Activated naive CD4-positive, alpha-beta T cell treated with anti-CD3 and anti-CD28 coated beads, Interleukin-2, amount 50 U/mL, for 16 hours (primary cell): ENCODE results near the gene RCL1.
A peak's percentile ranks its signal among the peaks of the same experiment; 100 is the strongest.

Experiments
- DNase-seq: peaks from one replicate; pipeline ENCODE4 v3.0.0-alpha.2; 2020

RCL1 gene

GRCh38 chr9:4815381-4815956, 22.7 kb downstream of the RCL1 start:
- DNase-seq = no peak

DNA sequence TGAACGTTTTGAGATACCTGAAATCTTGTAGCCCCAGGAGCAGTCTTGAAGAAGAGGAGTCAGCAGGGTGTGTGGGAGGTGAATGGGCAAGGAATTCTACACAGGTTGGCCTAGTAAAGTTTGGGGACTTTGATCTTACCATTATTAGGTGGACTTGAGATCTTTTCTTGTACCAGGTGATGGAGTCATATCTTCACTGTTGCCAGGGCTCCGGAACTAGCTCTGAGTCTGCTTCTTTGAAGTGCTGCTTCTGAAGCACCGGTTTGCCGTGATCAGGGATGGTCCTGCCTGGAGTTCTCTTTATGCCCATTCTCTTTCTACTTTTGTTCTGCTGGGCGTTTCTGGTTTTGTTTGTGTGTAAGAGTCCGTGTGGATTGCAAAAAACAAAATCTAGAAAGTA, 27.4 kb downstream of the RCL1 start:
- DNase-seq = no peak

GRCh38 chr9:4821133-4821532, 28.4 kb downstream of the RCL1 start:
- DNase-seq = no peak

DNA sequence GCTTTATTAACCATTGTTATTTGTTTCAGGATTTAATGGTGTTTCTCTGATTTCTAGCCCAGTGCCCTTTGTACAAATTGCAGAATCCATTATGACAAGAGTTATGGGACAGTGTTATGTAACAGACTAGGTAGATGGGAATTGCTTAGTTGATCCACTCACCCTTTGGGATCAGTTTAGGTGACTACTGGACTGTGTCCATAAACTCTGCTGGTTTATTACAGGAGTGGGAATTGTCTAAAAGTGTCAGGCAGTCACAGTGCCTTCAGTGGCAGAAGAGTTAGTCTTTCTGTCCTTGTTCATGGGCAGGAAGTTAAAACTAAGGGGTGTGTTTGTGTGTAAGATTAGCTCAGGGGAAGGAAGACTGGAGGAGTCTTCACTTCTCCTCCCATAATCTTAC, 29.3 kb downstream of the RCL1 start:
- no peak for DNase-seq

GRCh38 chr9:4826417-4827166, 33.8 kb downstream of the RCL1 start:
- no peak for DNase-seq

GRCh38 chr9:4827224-4827623, 34.5 kb downstream of the RCL1 start:
- no peak for DNase-seq

DNA sequence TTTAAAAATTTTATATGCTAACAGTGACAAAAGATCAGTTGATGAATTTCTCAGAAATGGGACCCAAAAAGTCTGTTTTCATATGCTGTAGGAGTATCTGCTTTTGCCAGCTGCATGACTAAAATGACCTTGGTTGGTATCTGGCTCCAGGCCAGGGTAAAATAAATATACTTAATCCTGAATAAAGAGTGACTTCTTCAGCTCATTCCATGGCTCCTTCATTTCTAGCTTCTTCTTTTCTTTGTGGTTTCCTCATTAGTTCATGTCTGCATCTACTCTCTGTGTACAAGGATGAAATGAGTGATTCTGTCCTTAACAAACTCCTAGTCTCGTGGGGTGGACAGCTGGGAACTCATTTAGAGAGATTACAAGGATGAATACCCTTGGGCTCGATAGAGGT, 36.0 kb downstream of the RCL1 start:
- no peak for DNase-seq

- no peak for DNase-seq
Measured at GRCh38 chr9:4829969-4830368, 37.2 kb downstream of the RCL1 start.

DNA sequence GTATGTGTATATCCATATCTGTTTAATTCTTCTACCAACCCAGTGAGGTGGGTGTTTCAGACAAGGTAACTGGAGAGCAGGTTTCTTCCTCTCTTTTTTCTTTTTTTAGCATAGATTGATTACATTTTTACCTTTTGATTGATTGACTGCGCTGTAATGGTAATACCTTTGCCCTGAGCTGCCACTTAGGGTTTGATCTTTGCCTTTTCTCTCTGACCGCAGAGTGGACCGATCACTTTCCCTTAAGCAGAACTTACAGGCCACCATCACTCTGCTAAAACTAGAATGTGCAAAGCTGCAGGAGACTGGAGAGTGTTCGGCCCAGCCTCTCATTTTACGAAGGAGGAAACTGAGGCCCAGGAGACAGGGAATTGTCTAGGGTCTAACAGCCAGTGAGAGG, 38.0 kb downstream of the RCL1 start:
- no peak for DNase-seq

GRCh38 chr9:4831119-4831518, 38.4 kb downstream of the RCL1 start:
- DNase-seq = no peak

DNA sequence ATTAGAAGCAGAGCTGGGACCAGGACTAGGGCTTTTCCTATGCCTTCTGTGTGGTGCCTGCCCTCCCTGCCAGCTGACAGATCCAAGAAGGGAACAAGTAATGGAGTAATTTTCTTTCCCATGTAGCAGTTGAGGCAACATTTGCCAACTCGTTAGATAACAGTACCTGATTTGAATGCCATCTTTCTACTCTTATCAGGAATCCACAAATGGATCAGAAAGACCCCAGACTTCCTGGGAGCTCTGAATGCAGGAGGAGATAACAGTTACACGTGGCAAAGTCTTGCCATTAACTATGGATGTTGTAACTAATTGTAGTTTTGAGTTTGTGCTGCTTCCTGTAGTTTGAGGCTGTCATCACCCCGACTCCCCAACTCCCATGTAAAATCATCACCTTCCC, 39.2 kb downstream of the RCL1 start:
- DNase-seq = no peak

DNA sequence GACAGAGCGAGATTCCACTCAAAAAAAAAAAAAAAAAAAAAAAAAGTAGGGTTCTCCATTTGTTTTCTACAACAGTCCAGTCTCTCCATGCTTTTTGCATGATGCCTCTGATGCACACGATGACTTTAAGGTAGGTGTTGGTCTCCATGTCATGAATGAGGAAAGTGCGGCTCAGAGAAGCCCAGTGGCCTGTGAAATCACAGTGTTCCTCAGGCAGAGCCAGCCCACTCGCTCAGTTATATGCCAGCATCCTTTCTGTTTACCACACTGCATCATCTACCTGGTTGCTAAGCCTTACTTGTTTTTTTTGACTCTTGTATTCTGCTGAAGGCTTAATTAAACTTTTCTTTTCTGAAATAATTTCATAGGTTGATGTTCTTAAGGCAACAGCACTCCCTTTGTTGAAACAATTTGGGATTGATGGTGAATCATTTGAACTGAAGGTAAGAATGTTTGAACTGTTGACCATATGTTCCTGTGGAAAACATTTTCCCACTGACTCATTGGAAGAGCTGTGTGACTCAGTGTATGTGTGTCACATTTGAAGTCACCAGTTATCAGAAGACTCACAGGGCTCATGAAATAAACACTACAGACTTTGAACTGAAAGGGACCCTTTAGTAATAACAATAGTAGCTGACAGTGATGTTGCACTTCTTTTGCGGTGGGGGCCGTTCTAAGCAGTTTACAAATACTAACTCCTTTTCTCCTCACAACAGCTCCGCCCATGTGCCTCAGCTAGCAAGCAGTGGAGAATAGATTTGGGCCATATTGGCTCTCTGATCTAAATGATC, 40.2 kb downstream of the RCL1 start:
- peak; percentile 60 for DNase-seq

- DNase-seq = no peak
Measured at GRCh38 chr9:4833781-4834560, 41.2 kb downstream of the RCL1 start.

- DNase-seq = no peak
Measured at GRCh38 chr9:4836676-4837075, 43.9 kb downstream of the RCL1 start.

- no peak for DNase-seq
Measured at GRCh38 chr9:4837261-4838188, 44.8 kb downstream of the RCL1 start.

DNA sequence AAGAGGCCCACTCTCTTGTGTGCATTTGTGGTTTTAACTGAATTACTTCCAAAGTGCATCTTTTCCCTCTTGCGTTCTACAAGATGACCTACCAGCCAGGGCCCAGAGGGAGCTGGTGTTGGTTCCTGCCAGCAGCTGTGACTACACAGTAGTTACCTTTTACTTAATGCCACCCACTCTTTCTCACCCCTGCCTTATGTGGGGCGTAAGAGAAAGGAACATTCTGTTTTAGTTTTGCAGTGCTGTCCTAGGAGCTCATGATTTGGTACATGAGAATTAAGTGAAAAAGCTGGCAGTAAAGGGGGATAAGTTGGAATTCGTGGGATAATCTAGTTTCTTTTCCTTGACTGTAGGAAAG, 45.4 kb downstream of the RCL1 start:
- no peak for DNase-seq

DNA sequence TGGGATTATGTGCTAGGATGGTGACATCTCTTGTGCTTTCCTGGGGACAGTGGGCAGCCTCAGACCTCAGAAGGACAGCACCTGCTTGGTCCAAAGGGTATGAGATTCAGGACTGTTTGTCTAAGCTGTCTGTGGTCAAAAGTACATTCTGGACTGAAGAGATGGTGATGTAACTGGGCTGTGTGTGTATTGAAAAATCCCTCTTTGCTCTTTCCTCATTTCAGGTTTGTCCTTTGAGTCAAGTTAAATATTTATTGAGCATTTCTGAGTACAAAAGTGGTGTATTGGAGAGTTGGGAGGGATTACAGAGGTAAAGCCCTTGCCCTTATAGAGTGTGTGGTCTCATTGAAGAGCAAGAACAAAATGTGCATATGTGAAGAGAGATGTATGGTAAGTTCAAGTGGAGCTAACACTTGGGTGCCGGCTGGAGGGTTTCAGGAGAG, 46.7 kb downstream of the RCL1 start:
- no peak for DNase-seq

GRCh38 chr9:4840018-4840417, 47.3 kb downstream of the RCL1 start:
- no peak for DNase-seq

DNA sequence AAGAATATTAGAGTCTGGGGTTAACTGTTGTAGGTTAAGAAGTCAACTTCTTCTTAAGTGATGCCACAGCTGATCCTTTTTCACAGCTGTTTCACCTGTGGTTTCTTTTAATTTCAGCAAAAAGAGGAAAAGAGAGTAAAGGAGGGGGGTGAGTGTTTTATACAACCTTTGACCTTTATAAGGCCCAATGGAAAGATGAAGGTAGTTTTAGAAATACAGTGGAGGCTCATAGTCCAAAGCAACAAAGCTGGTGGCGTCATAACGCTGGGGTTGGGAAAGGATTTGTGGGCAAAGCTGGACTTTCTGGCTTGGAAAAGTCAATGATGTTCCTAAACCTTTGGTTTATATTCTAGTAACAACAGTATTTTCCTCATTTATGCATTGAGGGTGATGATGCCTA, 49.5 kb downstream of the RCL1 start:
- no peak for DNase-seq

- no peak for DNase-seq
Measured at GRCh38 chr9:4842734-4843133, 50.0 kb downstream of the RCL1 start.

GRCh38 chr9:4844056-4844838, 51.5 kb downstream of the RCL1 start:
- no peak for DNase-seq
